Cardiac muscle cell (in vitro differentiated cells and primary cell): ENCODE results near the gene TMPRSS15. TPM values are rescaled to one million over a fixed set of nuclear protein-coding genes. Genes with fewer than 3 reads are reported as not detected.

ENCODE experiments used
- DNase-seq, 2 donors: peaks; one replicate each; pipeline versions ENCODE4 v3.0.0 to v3.0.0-alpha.2; 2010 to 2017; ENCODE audit warnings: low read depth in 1 of 2, low spot score in 1 of 2
- H3K27ac ChIP-seq: fragments of 200-600 bp; sonication (generic); 2 replicates; pipeline ENCODE4 v1.5.1; 2016
- H3K27me3 ChIP-seq: fragments of 200-600 bp; sonication (generic); 2 replicates; pipeline ENCODE4 v1.6.0; 2016; ENCODE audit warnings: control low read depth
- H3K36me3 ChIP-seq: fragments of 200-600 bp; sonication (generic); 2 replicates; pipeline ENCODE4 v1.5.1; 2016; ENCODE audit warnings: control low read depth
- H3K4me1 ChIP-seq: fragments of 200-600 bp; sonication (generic); 2 replicates; pipeline ENCODE4 v1.8.1; 2017; ENCODE audit warnings: low read depth, mild to moderate bottlenecking, mixed run types
- H3K4me3 ChIP-seq: fragments of 200-600 bp; sonication (generic); 2 replicates; pipeline ENCODE4 v1.5.1; 2016; ENCODE audit warnings: mild to moderate bottlenecking
- H3K9me3 ChIP-seq: fragments of 200-600 bp; sonication (generic); 2 replicates; pipeline ENCODE4 v1.5.1; 2017; ENCODE audit warnings: low read depth, mild to moderate bottlenecking, control low read depth
- polyA plus RNA-seq: library from polyadenylated mRNA; unstranded; fragments of >200 nt; fragmentation: Nextera tagmentation; extraction: Ambion mirVana; gene quantifications from 2 replicates; pipeline ENCODE4 v1.2.1, GENCODE V29; 2016
- total RNA-seq: library from RNA; depleted of rRNA; stranded (reverse); fragments of >200 nt; gene quantifications from 2 replicates; pipeline ENCODE4 v1.2.3, GENCODE V29; 2016
- TF ChIP-seq, protein P1 (sequence below): IDR thresholded peaks from 2 replicates; pipeline ENCODE4 v1.5.1; 2012; ENCODE audit warnings: low read depth, mild to moderate bottlenecking, low read length

TMPRSS15 gene
- total and polyA plus RNA-seq, 2 experiments from 2014 or later = not detected

DNA sequence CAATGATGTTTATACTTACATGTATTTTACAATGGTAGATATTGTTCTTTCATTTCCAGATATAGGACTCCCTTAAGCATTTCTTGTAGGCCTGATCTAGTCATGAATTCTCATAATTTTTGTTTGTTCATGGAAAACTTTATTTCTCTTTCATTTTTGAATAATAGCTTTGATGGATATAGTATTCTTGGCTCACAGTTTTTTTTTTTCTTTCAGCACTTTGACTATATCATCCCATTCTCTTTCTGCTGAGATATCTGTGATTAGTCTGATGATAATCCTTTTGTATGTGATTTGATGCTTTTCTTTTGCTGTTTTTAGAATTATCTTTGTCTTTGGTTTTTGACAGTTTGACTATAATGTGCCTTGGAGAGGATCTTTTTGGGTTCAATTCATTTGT is 183.1 kb downstream of the TMPRSS15 start:
- H3K27me3 ChIP-seq = no peaks in the 10 kb centered on the region
- TF ChIP-seq, protein P1, sequence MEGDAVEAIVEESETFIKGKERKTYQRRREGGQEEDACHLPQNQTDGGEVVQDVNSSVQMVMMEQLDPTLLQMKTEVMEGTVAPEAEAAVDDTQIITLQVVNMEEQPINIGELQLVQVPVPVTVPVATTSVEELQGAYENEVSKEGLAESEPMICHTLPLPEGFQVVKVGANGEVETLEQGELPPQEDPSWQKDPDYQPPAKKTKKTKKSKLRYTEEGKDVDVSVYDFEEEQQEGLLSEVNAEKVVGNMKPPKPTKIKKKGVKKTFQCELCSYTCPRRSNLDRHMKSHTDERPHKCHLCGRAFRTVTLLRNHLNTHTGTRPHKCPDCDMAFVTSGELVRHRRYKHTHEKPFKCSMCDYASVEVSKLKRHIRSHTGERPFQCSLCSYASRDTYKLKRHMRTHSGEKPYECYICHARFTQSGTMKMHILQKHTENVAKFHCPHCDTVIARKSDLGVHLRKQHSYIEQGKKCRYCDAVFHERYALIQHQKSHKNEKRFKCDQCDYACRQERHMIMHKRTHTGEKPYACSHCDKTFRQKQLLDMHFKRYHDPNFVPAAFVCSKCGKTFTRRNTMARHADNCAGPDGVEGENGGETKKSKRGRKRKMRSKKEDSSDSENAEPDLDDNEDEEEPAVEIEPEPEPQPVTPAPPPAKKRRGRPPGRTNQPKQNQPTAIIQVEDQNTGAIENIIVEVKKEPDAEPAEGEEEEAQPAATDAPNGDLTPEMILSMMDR = no peak
- no peaks in the 10 kb centered on the region for H3K9me3 ChIP-seq

More for the DNA sequence above, 183.1 kb downstream of the TMPRSS15 start:
- no peaks in the 10 kb centered on the region for H3K36me3 ChIP-seq
- H3K27ac ChIP-seq = no peak overlapping the region
- no peak for DNase-seq
- H3K4me3 ChIP-seq = no peak overlapping the region
- no peaks in the 10 kb centered on the region for H3K4me1 ChIP-seq

Other genes with a start within 250 kb of the TMPRSS15 start
- 0.36 and 0.42 TPM in 2 replicates for gene CHODL, start 159.0 kb downstream of the TMPRSS15 start, total RNA-seq
- 1.5 and 2.3 TPM in 2 replicates for gene CHODL, start 159.0 kb downstream of the TMPRSS15 start, polyA plus RNA-seq